GM12874 (cell line): Measurements from ENCODE around the gene GPR62.

Experiments used
- CTCF ChIP-seq: IDR thresholded peaks from 2 replicates; pipeline ENCODE4 v1.5.1; 2011; ENCODE audit warnings: low read depth, mild to moderate bottlenecking, control low read depth, low read length, moderate library complexity; ENCODE audit not compliant: insufficient read depth

Gene GPR62

GRCh38 chr3:51955175-51955892, at the start of gene GPR62:
GPR62 (plus strand) TSS chr3:51955381; CDS start chr3:51955653, 272 bp downstream.
- TF ChIP-seq CTCF = no peak

GRCh38 chr3:51908026-51908425, 47.2 kb upstream of the GPR62 start:
- no peak for TF ChIP-seq CTCF

GRCh38 chr3:51916418-51916817, 38.8 kb upstream of the GPR62 start:
- TF ChIP-seq CTCF = no peak

- no peak for TF ChIP-seq CTCF
These were observed 34.1 kb upstream of the GPR62 start for GRCh38 chr3:51921081-51921578.

GRCh38 chr3:51927061-51927977, 27.9 kb upstream of the GPR62 start:
- no peak for TF ChIP-seq CTCF

GRCh38 chr3:51928438-51928837, 26.7 kb upstream of the GPR62 start:
- no peak for TF ChIP-seq CTCF

GRCh38 chr3:51929420-51930003, 25.7 kb upstream of the GPR62 start:
- no peak for TF ChIP-seq CTCF
